ENCODE data around the gene FBN1.

Gene FBN1

GRCh38 chr15:48419896-48420295 lies 225.6 kb downstream of the FBN1 start:
- DNase-seq: no peak

- DNase-seq: no peak
Measured at GRCh38 chr15:48418343-48418742, 227.2 kb downstream of the FBN1 start.

GRCh38 chr15:48416301-48416700 lies 229.2 kb downstream of the FBN1 start:
- DNase-seq: no peak

- DNase-seq: no peak
Measured at GRCh38 chr15:48415036-48415886, 230.2 kb downstream of the FBN1 start.

- DNase-seq: no peak
Measured at GRCh38 chr15:48414015-48414414, 231.5 kb downstream of the FBN1 start.

GRCh38 chr15:48413304-48413703 lies 232.2 kb downstream of the FBN1 start:
- no peak for DNase-seq

- no peak for DNase-seq
Measured at GRCh38 chr15:48411971-48412591, 233.4 kb downstream of the FBN1 start.

- no peak for DNase-seq
Measured at GRCh38 chr15:48409623-48410022, 235.9 kb downstream of the FBN1 start.

GRCh38 chr15:48408327-48408726 lies 237.2 kb downstream of the FBN1 start:
- DNase-seq: no peak

GRCh38 chr15:48407646-48408045 lies 237.9 kb downstream of the FBN1 start:
- no peak for DNase-seq

GRCh38 chr15:48406911-48407310 lies 238.6 kb downstream of the FBN1 start:
- no peak for DNase-seq

- DNase-seq: no peak
Measured at GRCh38 chr15:48406266-48406891, 239.1 kb downstream of the FBN1 start.

GRCh38 chr15:48402427-48403177 lies 242.9 kb downstream of the FBN1 start:
- DNase-seq: no peak

GRCh38 chr15:48400086-48400485 lies 245.4 kb downstream of the FBN1 start:
- no peak for DNase-seq

GRCh38 chr15:48397841-48398240 lies 247.7 kb downstream of the FBN1 start:
- DNase-seq: no peak

- no peak for DNase-seq
Measured at GRCh38 chr15:48396020-48396419, 249.5 kb downstream of the FBN1 start.

GRCh38 chr15:48395521-48396011 lies 249.9 kb downstream of the FBN1 start:
- DNase-seq: no peak

GRCh38 chr15:48394970-48395369 lies 250.5 kb downstream of the FBN1 start:
- DNase-seq: no peak

GRCh38 chr15:48393645-48394506 lies 251.6 kb downstream of the FBN1 start:
- DNase-seq: no peak

- no peak for DNase-seq
Measured at GRCh38 chr15:48392356-48392755, 253.2 kb downstream of the FBN1 start.

GRCh38 chr15:48391950-48392349 lies 253.6 kb downstream of the FBN1 start:
- DNase-seq: no peak

- DNase-seq: no peak
Measured at GRCh38 chr15:48389691-48390143, 255.8 kb downstream of the FBN1 start.
